GM18873 (cell line): ENCODE measurements around the gene TARBP2.

ENCODE experiments used
- ATAC-seq: cut with Tn5 transposase; IDR thresholded peaks from one replicate; pipeline ENCODE4 v1.9.1; 2021; ENCODE audit warnings: mild to moderate bottlenecking, moderate library complexity, moderate number of reproducible peaks; ENCODE audit not compliant: unreplicated experiment, low FRiP score

Gene TARBP2, protein sequence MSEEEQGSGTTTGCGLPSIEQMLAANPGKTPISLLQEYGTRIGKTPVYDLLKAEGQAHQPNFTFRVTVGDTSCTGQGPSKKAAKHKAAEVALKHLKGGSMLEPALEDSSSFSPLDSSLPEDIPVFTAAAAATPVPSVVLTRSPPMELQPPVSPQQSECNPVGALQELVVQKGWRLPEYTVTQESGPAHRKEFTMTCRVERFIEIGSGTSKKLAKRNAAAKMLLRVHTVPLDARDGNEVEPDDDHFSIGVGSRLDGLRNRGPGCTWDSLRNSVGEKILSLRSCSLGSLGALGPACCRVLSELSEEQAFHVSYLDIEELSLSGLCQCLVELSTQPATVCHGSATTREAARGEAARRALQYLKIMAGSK

DNA sequence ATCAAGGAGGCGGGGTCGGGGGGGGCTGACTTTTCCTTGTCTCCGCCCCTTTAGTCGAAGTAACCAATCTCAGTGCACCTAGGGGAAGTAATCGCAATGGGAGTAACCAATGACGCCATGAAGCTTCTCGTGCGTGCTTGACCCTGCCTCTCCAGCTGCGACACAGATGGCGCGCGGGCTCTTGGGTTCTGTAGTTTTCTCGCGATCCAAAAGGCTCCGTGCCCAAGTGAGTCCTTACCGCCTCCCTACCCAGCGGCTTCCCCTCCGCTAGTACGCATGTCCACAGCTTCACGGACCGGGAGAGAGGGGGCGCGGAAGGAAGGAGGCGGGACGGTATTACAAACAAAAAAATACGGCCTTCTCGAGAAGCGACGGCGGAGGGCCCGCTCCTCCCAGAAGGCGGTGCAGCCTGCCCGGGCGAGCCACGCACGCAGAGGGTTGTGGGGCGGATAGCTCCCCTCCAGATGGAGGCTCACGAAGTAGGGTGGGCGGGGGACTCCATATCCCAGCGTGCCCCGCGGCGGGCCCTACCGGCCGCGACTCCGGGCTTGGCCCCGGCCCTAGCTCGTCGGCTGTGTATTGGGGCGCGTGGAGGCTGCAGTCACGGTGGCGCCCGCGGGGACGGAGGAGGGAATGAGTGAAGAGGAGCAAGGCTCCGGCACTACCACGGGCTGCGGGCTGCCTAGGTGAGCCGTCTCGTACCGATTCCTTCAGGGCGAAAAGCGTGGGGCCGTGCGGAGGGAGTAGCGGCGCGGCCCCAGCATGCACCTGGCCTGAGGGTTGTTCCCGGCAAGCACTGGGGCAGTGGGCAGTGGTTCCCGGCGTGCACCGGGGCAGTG is at the start of gene TARBP2:
Gene TARBP2 (plus strand): TSS at position 508 of the 839 bp plus-strand sequence. CDS start 126 bp downstream, at position 634.
- peak; percentile 74 for ATAC-seq

DNA sequence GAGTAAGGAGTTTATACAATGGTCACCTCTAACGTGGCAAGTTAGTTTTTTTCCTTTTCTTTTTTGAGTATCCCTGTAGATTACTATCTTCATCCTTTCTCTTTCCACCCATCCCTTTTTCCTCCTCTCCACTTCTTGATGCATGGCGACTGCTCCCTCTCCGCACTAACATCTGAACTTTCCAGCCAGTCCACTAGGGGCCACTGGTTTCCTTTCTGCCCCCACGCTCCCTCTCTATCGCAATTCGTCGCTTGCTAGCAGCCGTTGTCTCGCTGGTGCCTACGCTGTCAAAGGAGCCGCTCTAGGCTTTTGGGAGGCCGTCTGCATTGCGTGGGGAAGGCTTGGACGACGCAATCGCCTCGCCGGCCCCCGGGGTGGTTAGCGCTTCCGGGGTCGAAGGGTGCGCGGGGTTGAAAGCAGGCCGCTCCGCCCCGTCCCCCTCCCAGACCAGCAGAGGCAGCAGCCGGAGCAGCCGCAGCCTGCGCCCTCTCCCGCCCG is 49.4 kb upstream of the TARBP2 start, which contains the start of gene PCBP2:
Gene PCBP2 (plus strand): TSS at position 442 of the 498 bp plus-strand sequence. CDS start 2,699 bp downstream, outside the sequence.
- peak; percentile 95 for ATAC-seq

DNA sequence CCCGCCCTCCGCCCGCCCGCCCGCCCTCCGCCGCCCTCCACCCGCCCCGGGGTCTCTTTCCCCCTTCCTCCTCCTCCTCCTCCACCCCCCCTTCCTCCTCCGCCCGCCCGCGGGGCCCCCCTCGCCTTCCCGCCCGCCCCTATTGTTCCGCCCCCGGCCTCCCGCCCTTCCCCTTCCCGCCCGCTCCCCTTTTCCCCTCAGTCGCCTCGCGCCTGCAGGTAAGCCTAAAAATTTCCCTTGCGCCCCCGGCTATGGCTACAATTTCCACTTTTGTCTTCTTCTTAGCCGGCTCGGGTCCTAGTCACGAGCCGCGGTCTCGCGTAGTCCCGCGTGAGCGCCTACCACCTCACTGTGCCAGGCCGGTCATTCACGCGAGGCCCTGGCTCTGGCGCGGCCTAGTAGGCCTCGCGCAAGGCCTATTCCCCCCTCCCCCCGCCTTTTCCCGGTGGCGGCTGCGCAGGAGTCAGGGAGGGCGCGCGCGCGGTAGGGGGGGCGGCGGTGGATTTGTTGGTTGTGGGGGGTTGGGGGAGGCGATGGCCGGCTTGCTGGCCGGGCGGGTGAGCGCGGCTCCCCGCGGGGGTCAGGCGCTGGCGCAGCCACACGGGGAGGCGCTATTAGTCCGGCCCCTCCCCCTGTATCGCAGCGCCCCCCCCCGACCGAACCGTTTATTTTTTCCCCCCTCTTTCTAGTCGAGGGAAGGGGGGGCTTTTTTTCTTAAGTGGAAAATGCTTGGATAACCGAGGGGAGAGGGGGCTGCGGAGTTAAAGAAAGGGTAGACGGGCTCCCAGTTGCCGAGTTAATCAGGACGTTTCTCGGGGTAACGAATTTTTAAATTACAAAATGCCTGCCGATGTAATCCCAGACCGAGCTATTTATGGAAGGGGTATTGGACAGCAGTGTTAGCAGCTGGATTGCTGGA is 48.7 kb upstream of the TARBP2 start:
- ATAC-seq: no peak

DNA sequence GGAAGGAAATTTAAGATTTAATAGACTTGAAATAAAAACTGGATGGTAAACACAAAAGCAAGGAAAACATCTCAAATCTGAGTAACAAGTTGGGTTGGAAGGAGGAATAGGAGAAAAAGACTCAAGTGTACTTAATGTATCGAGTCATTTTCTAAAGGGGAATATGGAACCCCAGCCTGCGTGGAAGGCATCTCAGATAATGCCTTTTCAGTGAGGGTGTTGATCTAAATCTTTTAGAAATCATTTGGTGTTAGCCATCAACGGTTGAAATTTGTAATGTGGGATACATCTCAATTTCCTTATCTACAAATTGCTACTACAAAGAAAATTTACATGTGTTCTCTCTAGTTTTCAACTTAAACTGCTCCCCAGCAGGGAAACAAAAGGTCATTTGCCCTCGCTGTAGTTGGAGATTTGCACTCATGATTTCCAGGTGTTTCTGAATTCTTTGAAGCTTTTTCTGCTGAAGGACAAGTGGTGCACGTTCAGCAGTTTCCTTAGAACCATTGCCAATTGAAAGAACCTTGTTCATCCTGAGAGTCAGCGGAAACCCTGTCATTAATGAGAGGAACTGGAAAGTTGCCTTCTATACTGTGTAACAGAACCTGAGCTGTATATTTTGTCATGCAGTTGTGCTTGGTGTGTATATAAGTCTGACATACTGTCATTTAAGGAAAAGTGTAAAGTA is 47.0 kb upstream of the TARBP2 start:
- ATAC-seq: no peak

DNA sequence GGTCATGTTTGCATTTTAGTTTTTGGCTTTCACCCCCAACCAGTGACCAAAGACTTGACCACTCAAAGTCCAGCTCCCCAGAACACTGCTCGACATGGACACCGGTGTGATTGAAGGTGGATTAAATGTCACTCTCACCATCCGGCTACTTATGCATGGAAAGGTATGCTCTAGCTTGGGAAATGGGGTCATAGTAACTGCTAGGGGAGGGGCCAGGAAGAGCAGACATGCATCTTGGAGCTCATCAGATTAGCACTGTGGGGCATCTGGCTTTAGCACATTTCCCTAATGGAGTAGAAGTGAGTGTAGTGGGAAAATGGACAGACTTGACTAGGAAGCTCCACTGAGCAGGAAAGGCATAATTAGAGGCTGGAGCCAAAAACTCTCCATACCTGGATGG is 46.4 kb upstream of the TARBP2 start:
- ATAC-seq: no peak

DNA sequence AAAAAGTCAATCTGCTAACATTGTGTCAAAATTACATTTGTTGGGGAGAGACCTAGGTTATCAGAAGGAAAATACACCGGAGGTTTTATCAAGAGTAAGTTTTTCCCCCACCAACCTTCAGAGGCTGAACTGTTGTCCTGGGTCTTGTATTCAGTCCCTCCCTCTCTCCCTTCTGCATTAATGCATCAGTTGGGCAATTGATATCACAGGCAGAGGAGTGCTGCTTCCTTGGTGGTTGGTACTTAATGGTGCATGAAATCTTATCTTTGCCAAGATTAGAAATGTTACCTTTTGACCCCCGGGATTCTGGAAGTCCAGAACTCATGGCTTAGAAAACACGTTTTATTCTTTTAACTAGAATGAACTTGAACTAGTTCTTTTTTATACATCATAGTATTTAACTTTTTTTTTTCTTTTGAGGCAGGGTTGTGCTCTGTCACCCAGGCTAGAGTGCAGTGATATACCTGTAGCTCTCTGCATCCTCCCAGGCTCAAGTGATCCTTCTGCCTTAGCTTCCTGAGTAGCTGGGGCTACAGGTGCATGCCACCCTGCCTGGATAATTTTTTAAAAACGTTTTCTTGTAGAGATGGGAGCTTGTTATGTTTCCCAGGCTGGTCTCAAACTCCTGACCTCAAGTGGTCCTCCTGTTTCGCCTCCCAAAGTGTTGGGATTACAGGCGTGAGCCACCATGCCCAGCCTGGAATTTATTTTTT is 44.3 kb upstream of the TARBP2 start:
- no peak for ATAC-seq

DNA sequence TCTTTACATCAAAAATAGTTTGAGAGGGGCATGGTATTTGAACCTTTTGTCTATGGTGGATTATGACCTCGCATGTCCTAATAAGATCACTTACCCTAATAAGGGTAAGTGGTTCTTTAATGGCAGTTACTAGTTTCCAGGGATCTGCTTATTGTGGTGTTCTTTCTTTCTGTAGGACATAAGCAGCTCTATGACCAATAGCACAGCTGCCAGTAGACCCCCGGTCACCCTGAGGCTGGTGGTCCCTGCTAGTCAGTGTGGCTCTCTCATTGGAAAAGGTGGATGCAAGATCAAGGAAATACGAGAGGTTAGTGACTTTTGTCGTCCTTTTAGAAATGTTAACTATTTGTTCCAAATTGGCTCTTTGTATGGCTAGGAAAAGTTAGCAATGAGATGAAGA is 42.0 kb upstream of the TARBP2 start:
- no peak for ATAC-seq

DNA sequence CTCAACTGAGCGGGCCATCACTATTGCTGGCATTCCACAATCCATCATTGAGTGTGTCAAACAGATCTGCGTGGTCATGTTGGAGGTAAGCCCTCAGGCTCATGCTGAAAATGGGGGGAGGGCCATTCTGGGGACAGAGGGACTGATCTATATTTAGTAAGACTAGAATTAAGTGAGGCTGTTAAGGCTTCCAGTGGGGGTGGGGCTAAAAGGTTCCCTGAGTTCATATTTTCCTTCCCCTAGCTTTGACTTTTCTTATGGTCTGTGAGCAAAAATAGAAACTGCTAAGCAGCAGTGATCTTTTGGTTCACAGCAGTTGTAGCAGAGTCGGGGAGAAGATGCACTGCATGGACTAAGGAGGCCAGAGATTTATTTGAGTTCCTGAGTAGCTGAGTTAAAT is 40.0 kb upstream of the TARBP2 start:
- no peak for ATAC-seq

DNA sequence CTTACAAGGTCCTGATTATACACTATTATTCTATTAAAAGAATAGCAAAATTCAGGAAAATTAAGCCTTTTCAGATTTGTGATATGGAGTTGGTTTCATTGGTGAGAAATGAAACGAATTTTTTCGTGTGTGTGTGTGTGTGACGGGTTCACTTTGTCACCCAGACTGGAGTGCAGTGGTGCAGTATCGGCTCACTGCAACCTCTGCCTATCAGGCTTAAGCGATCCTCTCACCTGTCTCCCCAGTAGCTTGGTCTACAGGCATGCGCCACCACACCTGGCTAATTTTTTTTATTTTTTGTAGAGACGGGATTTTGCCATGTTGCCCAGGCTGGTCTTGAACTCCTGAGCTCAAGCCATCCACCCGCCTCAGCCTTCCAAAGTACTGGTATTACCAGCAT is 39.5 kb upstream of the TARBP2 start:
- ATAC-seq: no peak

DNA sequence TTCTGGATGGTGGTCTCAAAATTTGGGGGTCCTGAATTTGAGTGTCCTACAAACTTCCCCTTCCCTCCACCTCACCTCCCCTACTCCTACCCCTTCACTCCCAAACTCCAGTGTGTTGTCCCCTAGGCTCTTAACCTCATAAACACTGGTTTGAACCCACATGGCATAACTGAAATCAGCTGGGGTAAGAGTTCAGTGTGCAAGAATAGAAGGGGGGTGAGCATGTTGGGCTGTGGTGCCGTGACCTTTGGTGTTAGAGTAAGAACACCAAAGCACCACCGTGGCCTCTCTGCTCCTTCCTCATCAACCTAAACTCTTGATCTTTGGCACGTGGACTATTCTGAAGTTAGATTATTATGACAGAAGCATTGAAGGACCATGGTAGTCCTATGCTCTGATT is 38.1 kb upstream of the TARBP2 start:
- ATAC-seq: no peak

DNA sequence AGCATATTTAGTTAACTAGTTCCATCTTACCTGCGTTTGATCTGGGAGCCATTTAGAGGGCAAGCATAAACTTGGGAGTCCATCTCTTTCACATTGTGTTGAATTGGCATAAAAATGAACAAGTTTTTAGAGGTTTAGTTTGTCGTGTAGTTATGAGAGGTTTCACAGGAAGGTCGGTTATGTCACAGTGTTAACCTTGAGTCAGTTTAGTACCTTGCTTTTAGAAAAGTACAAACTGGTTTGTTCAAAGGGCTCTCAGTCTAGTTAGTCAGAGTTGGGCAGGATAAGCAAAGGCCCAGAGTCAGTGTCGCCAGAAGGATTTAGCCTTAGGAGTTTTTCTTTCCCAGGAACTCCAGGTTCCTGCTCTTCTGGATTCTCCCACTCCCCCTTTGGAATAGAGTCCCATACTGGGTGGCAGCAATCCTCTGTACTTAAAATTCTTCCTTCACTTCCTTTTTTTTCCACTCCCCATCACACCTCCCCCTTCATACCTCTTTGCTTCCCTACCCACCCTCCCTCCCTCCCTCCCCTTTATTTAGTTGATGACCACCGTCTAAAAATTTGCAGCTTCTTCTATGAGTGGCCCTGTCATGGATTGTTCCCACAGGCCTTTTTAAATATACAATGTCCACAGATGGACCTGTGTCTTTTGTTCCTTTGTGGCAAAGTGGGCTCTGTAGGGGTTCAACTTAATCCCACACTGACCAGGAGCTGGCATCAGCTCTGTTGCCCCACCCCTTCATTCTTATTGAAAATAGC is 37.1 kb upstream of the TARBP2 start:
- no peak for ATAC-seq

DNA sequence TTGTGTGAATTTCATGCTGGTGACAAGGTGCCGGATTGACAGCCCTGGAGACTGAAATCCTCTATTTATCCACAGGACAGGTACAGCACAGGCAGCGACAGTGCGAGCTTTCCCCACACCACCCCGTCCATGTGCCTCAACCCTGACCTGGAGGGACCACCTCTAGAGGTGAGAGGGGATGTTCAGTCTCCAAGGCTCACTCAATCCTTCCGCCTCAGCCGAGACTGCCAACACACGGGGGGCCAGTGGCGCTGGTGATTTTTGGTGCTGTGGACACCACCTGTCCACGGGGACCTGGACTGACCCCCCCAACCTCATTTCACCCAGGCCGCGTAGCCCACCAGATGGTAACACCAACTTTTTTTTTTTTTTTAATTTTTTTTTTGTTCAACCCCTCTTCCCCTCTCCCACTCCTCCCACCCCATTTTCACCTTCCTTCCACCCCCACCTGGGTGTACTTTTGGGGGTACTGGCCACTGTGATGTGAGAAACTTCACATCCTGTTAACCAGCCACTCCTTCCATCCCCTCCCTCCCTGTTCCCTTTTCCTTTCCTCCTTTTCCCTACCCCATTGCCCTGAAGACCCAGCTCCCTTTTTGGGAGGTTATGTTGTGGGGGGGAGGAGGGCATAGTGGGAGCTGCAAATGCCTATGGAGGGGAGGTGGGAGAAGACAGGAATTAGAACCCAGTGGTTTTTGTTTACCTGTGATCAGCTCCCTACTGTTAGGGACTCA is 36.2 kb upstream of the TARBP2 start:
- no peak for ATAC-seq

DNA sequence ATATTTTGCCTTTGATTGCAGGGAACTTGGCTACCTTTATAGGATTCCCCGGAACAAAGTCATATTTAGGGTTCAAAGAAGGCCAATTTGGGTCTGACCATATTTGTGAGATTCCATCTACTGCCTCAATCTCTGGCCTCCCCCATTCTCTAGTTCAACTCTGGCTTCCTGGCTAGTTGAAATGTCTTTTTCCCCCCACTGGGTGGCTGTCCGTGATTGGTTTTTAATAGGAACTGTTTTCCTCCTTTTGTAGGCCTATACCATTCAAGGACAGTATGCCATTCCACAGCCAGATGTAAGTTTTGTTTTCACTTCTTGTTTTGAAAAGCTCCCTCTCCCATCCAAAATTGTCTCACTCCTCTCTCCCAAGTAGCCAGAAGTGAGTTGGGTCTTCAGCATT is 35.4 kb upstream of the TARBP2 start:
- no peak for ATAC-seq

DNA sequence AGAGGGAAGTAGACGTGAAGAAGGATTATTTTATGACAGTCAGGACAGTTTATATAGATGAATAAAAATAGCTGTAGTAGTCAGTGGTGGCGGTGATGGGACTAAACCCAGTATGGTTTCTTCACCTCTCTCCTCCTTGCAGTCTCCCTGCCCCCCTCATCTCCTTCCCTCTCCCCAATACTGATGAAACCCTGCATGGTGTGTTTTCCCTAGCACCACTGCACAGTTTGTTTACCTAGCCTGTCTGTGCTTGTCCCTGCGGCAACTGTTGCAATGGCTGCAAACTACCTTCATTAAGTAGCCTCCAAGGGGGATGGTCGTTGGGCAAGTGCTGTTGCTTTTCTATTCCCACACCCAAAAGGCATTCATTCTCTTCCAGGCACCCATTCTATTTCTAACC is 34.4 kb upstream of the TARBP2 start:
- no peak for ATAC-seq

DNA sequence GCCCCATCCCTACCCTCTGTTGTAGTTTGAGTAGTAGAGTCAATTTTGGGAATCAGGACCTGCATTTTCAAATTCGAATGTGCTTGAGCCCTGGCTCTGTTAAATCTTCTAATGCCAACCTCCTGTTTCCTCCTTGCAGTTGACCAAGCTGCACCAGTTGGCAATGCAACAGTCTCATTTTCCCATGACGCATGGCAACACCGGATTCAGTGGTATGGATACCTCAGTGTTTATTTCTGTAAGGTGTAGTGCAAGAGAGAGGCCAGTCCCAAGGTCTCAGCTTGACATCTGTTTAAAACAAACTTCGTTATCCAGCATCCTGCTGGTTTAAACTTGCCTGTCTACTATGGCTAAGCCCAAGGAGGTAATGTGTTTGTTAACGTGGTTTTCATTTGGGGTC is 34.0 kb upstream of the TARBP2 start:
- no peak for ATAC-seq

DNA sequence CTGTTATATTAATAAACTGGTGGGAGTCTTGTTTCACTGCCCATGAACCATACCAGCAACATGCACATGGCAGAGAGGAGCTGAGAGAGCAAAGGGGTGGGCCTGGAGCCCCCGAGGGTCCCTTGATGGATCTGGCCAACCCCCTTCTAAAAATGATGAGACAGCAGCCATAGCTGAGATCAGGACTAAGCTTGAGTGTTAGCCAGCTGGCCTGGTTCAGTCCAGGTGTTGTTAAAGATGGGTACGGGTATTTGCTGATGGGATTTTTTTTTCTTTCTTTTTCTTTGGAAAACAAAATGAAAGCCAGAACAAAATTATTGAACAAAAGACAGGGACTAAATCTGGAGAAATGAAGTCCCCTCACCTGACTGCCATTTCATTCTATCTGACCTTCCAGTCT is 33.2 kb upstream of the TARBP2 start:
- ATAC-seq: no peak

DNA sequence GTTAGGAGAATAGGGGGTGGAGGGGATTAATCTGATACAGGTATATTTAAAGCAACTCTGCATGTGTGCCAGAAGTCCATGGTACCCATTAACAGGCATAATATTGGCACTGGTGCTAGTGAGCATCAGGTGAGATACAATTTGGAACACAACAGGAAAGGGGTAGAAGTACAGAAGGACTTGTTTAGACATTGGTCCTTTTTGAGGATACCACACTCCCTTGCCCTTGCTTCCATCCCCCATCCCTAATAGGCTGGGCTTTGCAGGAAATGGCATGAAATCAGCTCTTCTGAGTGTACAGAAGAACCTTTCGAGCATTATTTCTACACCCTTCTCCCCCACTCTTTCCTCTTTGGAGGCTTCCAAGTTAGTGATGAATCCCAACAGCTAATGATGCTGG is 32.8 kb upstream of the TARBP2 start:
- ATAC-seq: no peak

DNA sequence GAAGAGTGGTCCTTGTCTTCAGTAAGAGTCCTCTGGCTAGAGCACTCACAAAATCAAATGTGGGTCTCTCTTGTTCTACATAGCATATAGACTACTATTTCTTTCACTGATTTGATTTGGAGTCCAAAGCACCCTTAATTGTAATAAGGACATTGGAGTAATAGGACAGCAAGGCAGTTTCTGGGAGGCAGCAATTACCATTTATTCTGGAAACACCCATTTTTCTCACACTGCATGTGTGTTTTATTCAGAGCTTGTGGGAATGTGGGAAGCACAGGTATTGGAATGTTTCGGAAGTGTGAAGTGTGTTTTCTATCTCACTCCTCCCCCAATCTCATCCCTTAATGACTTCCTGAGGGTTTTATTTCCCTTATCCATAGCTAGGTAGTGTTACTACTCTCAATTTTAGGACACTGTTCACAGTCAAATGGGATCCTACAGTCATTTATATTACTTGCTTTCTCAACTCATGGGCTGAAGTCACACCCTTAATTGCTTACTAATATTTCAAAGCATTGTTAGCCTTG is 29.0 kb upstream of the TARBP2 start:
- ATAC-seq: no peak
